Heart left ventricle (tissue), 16 donors: ENCODE measurements around the gene LNP1. TPM values are rescaled to one million over a fixed set of nuclear protein-coding genes. Genes with fewer than 3 reads are reported as not detected.
"Not testable (repeated sequence)": the region's sequence is repeated elsewhere in the genome, so short reads cannot be mapped to it uniquely, and the experiment has no call there.

Experiments
- ATAC-seq, 4 donors: fragments of 200-7000 bp; cut with Tn5 transposase; one replicate each; pipeline ENCODE4 v1.9.1; 2020 to 2022; ENCODE audit warnings: moderate library complexity in 4 of 4, mild to moderate bottlenecking in 3 of 4, moderate number of reproducible peaks in 1 of 4
- DNase-seq, 5 donors: peaks; one replicate each; pipeline ENCODE4 v3.0.0-alpha.2; 2020
- H3K27ac ChIP-seq, 12 donors: fragments of 200-600 bp; sonication (generic) in 4 of 12; one replicate each; pipeline versions ENCODE4 v1.5.0 to v1.8.0; 2016 to 2022; ENCODE audit warnings: mild to moderate bottlenecking in 2 of 12
- H3K27me3 ChIP-seq, 9 donors: fragments of 200-600 bp; sonication (generic) in 2 of 9; one replicate each; pipeline versions ENCODE4 v1.5.1 to v1.8.0; 2016 to 2022; ENCODE audit warnings: mild to moderate bottlenecking in 3 of 9
- H3K36me3 ChIP-seq, 9 donors: fragments of 200-600 bp; sonication (generic) in 2 of 9; one replicate each; pipeline versions ENCODE4 v1.5.0 to v1.8.0; 2018 to 2022; ENCODE audit warnings: mild to moderate bottlenecking in 2 of 9
- H3K4me1 ChIP-seq, 12 donors: fragments of 200-600 bp; sonication (generic) in 4 of 12; one replicate each; pipeline versions ENCODE4 v1.5.0 to v1.8.0; 2016 to 2022; ENCODE audit warnings: mild to moderate bottlenecking in 3 of 12
- H3K4me3 ChIP-seq, 12 donors: fragments of 200-600 bp; sonication (generic) in 4 of 12; one replicate each; pipeline versions ENCODE4 v1.5.0 to v1.8.0; 2017 to 2022; ENCODE audit warnings: mild to moderate bottlenecking in 9 of 12, moderate library complexity in 4 of 12
- H3K9me3 ChIP-seq, 12 donors: fragments of 200-600 bp; sonication (generic) in 4 of 12; one replicate each; pipeline versions ENCODE4 v1.5.0 to v1.8.0; 2016 to 2022; ENCODE audit warnings: mild to moderate bottlenecking in 1 of 12
- POLR2A ChIP-seq, 2 donors: fragments of 450-650 bp; IDR thresholded peaks; one replicate each; pipeline ENCODE4 v1.6.1; 2017; ENCODE audit warnings: antibody characterized with exemption in 2 of 2, mild to moderate bottlenecking in 2 of 2, moderate library complexity in 2 of 2
- WGBS, 4 donors: extraction: QIAGEN DNeasy Blood & Tissue Kit in 2 of 4; methylation state at CpG; one replicate each; pipeline versions ENCODE4 v1.1.5 to v1.1.7; 2013 to 2018; 5-methylcytosine and 5-hydroxymethylcytosine counted together
- intact Hi-C, 10 donors: fragments of 100-400 bp; cut with DNase I; formaldehyde crosslinking; loops; one replicate each; pipeline versions ENCODE4 v1.11.1 to v1.14.2; 2022
- long read RNA-seq, 3 donors: library from polyadenylated mRNA; unstranded; transcript quantifications; one replicate each; pipeline ENCODE4 v2.0.0, GENCODE V29; 2020 to 2021
- polyA plus RNA-seq, 2 donors: library from polyadenylated mRNA; stranded (reverse); fragments of 200-250 nt; gene quantifications; one replicate each; pipeline ENCODE4 v1.2.3, GENCODE V29; 2013
- total RNA-seq, 9 donors: library from RNA; depleted of rRNA in 2 of 9; stranded (reverse); fragments of >200 nt in 2 of 9; fragmentation: NEBNext Ultra II Directional in 3 of 9; extraction: Animal tissue kit (Norgen Biotek cat#: 25700) in 3 of 9; gene quantifications; one replicate each; pipeline versions ENCODE4 v1.1.0 to v1.2.4, GENCODE V29; 2016 to 2023
- TF ChIP-seq, protein P1 (sequence below), 12 donors: fragments of 200-600 bp; sonication (generic) in 4 of 12; IDR thresholded peaks; one replicate each; pipeline versions ENCODE4 v1.5.0 to v1.8.0; 2018 to 2022; ENCODE audit warnings: antibody characterized with exemption in 12 of 12, mild to moderate bottlenecking in 5 of 12
- donor health status: ischemic (EF 13 %, LVEDD 7.1; RV severe dilation, severe dysfunction).
- donor health status: healthy with polysubstance abuse.
- donor health status: DM: no; HTN: yes; CAD: no.
- donor health status: DM: no; HTN: no; CAD: no.
- donor health status: ischemic (EF 25% LVEDD 6.9; RV normal size, moderate dysfunction).
- donor health status: ischemic (EF 25% LVEDD 5.7; RV mildly dilated, moderate dysfunction).
- donor health status: healthy.
- donor health status: DM: yes; HTN: yes; CAD: no.
- donor health status: ischemic (EF 35%, LVEDD 5.7; RV mildly dilated, moderate dysfunction).
- donor health status: nonischemic (EF 11% LVEDD 7.7; RV severe dilation, severe dysfunction).
- donor health status: DM: yes; HTN: yes; CAD: no.
- donor health status: PGD.
- donor health status: ischemic (EF 29% LVEDD 5.4; RV normal size, mild dysfunction).
- donor health status: nonischemic (EF 23%, LVEDD 6.1; RV moderate dilation, normal function).

The LNP1 gene, protein sequence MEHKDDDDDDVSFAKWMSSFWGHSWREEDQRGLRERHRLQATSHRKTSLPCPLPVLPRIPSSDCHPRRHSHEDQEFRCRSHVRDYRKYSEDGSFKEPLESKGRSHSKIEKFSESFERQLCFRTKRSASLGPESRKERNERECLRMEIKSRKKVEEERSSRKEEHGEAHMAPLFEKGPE
- 1 to 10 TPM; 2.5 to 5.9 (median 3.7) TPM for total RNA-seq
- polyA plus RNA-seq = 1 to 10 TPM; 1.4 to 2.8 TPM
- long read RNA-seq, donor 1, partial matches to known transcripts = 0 of 4 reads
- long read RNA-seq, donor 1, other reads (novel, unspliced or antisense) = 0 of 4 reads
- long read RNA-seq, donor 2, transcript LNP1-201 (4 exons, 2,210 nt) = major isoform, 12 of 17 reads
- long read RNA-seq, donor 2, partial matches to known transcripts = 2 of 17 reads
- long read RNA-seq, donor 2, other reads (novel, unspliced or antisense) = 3 of 17 reads
- long read RNA-seq, donor 3, partial matches to known transcripts = 0 of 1 reads
- long read RNA-seq, donor 3, other reads (novel, unspliced or antisense) = 1 of 1 reads

DNA sequence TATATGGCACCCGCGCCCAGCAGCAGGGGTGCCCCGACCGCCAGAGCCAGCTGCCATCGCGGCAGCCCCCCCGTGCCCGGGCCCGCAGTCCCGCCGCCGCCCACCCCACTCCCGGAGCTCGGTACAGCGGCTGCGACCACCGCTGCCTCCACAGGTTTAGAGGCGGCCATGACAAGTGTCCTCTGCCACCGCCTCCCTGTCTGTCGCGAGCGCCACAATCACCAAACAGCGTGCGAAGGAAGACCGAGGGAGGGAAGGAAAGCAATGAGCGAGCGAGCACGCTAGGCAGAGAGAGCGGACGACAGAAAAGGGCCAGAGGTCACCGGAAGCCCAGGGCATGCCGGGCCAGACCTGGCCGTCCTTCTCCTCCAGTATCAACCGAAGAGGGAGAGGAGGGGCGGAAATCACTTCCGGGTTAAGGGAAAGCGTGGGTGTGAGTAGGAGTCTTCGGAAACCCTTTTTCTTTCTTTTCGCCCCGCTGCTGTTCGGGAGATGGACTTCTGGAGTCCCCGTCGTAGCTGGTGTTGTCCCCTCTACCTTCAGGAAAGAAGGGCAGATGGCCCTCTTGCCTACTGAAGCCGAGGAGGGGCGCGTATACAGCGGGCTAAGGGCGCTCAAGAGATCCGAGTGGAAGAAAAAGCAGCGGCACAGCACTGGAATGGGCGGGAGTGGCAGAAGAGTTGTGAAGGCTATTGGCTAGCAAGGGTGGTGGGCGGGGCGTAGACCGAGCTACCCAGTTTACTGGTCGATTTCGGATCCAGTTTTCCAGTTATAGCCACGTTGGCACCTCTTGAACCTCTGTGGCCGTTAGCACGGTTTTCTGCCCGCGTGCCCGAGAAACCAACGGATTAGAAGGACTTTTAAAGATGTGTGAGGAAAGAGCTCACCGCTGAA is at the start of gene LNP1, which contains the start of gene TOMM70:
LNP1 (plus strand) TSS at position 760 of the 894 bp plus-strand sequence. CDS start 28,191 bp downstream, outside the sequence.
TOMM70 (minus strand) TSS at position 310 of the 894 bp plus-strand sequence; CDS start at position 170, 140 bp downstream.
- intact Hi-C loops = loop anchor here in 4 of 10 donors (5.0 to 10.0 kb wide), 6 partner anchors 64 to 1876 kb away; partner anchors contain the start of genes TMEM45A (in 2 of the 4), CLDND1 (in 1 of the 4), NIT2 (in 1 of the 4) and TFG (in 1 of the 4)
- Histone ChIP-seq H3K4me1 (peaks cover 0 to 64% (median 31%) of the 10 kb centered on the region in 12 donors), H3K9me3 (no peaks in the 10 kb centered on the region), H3K27me3 (no peaks in the 10 kb centered on the region), H3K36me3 (no peaks in the 10 kb centered on the region), H3K27ac (peak within 1 kb of the TSS; percentile 80 to 97 (median 94)), H3K4me3 (peak within 1 kb of the TSS; percentile 56 to 98 (median 88))
- ATAC-seq (peak; percentile 97 to 98 (median 98)), DNase-seq (peak; percentile 97 to 98 (median 98))
- WGBS, 4 donors = 0% methylated on average over 49 to 64 of the region's 64 CpGs
- TF ChIP-seq, protein P1, sequence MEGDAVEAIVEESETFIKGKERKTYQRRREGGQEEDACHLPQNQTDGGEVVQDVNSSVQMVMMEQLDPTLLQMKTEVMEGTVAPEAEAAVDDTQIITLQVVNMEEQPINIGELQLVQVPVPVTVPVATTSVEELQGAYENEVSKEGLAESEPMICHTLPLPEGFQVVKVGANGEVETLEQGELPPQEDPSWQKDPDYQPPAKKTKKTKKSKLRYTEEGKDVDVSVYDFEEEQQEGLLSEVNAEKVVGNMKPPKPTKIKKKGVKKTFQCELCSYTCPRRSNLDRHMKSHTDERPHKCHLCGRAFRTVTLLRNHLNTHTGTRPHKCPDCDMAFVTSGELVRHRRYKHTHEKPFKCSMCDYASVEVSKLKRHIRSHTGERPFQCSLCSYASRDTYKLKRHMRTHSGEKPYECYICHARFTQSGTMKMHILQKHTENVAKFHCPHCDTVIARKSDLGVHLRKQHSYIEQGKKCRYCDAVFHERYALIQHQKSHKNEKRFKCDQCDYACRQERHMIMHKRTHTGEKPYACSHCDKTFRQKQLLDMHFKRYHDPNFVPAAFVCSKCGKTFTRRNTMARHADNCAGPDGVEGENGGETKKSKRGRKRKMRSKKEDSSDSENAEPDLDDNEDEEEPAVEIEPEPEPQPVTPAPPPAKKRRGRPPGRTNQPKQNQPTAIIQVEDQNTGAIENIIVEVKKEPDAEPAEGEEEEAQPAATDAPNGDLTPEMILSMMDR (IDR thresholded peaks at IDR 0.05) = no peak
- peak in 1 of 2 donors; percentile 71 for TF ChIP-seq POLR2A (IDR thresholded peaks at IDR 0.05)

DNA sequence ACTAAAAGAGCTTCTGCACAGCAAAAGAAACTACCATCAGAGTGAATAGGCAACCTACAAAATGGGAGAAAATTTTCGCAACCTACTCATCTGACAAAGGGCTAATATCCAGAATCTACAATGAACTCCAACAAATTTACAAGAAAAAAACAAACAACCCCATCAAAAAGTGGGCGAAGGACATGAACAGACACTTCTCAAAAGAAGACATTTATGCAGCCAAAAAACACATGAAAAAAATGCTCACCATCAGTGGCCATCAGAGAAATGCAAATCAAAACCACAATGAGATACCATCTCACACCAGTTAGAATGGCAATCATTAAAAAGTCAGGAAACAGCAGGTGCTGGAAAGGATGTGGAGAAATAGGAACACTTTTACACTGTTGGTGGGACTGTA is 49.6 kb upstream of the LNP1 start:
- H3K4me1 ChIP-seq, intact Hi-C loops, H3K9me3 ChIP-seq, H3K27me3 ChIP-seq, DNase-seq, H3K4me3 ChIP-seq, ATAC-seq, H3K27ac ChIP-seq: not testable (repeated sequence)
- WGBS, 4 donors = 94 to 100% (median 98%) methylated on average over 1 to 2 of the region's 2 CpGs
- H3K36me3 ChIP-seq = peaks cover 0 to 85% (median 80%) of the 10 kb centered on the region in 9 donors

DNA sequence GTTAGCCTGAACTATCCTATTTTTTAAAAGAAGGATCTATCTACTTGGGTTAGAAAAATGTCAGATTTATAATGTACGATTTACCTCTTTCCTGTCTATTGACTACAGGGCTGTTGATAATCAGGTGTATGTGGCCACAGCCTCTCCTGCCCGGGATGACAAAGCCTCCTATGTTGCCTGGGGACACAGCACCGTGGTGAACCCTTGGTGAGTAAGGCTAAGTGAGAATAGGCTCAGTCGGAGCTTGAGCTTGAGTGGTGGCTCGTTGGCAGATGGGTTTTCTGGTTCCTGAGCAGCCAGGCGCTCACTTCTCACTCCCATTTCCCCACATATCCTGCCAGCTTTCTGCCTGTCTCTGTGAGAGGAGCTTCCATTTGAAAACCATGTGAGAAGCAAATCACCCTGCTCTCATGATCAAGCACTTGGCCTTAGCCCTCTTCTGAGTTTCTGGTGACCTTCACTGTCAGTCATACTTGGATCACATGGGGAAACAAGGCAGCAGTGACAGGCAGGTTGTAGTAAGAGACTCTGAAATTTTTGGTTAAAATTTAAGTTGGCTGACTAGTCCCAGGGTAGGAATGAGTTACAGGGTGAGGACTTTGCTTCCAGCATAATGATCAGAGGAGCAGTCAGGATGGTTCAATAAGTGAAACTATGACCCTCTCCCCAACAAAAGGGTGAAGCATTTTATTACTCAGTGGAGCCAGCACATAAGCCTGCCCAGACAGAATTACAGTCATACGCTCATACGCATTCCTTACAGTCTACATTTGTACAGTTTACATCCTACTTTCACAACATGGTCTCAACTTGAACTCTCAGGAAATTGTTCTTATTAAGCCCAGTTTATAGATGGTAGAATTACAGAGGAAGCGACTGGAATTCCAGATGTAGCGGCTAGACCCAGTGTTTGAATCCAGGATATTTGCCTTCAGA is 48.8 kb upstream of the LNP1 start:
- DNase-seq = no peak
- H3K9me3 ChIP-seq = no peaks in the 10 kb centered on the region
- no peak overlapping the region for H3K27ac ChIP-seq
- 83 to 93% (median 92%) methylated on average over 10 of the region's 10 CpGs for WGBS, 4 donors
- peaks cover 0 to 8% (median 0%) of the 10 kb centered on the region in 12 donors for H3K4me1 ChIP-seq
- ATAC-seq = peak in 1 of 4 donors; percentile 26
- intact Hi-C loops = no loop called here
- no peak overlapping the region for H3K4me3 ChIP-seq
- H3K36me3 ChIP-seq = peaks cover 0 to 85% (median 76%) of the 10 kb centered on the region in 9 donors
- no peaks in the 10 kb centered on the region for H3K27me3 ChIP-seq
- TF ChIP-seq POLR2A (IDR thresholded peaks at IDR 0.05) = no peak
- TF ChIP-seq, protein P1 (IDR thresholded peaks at IDR 0.05) = no peak
